ENCODE results near the gene WWOX.

- TF ChIP-seq CTCF (IDR thresholded peaks at IDR 0.05; ENCODE audit: borderline replicate concordance, extremely low read depth, low read length, poor library complexity, severe bottlenecking) (no peak), EZH2 (IDR thresholded peaks at IDR 0.05; ENCODE audit: borderline replicate concordance, low read depth, low read length, severe bottlenecking) (no peak)
These were observed 29.5 kb downstream of the WWOX start for GRCh38 chr16:78128913-78129312.
